GM23338 (cell line): ENCODE results near the gene FGGY. TPM values are rescaled to one million over a fixed set of nuclear protein-coding genes. Genes with fewer than 3 reads are reported as not detected.

Experiments used
- ATAC-seq: fragments of 200-7000 bp; cut with Tn5 transposase; 3 replicates; pipeline ENCODE4 v1.9.1; 2020
- DNase-seq: peaks from one replicate; pipeline ENCODE4 v3.0.0-alpha.2; 2015; ENCODE audit warnings: low spot score
- H2AFZ ChIP-seq: fragments of 200-600 bp; sonication (generic); 2 replicates; pipeline ENCODE4 v1.8.0; 2016; ENCODE audit warnings: antibody characterized with exemption, mild to moderate bottlenecking, moderate library complexity
- H3F3A ChIP-seq: fragments of 200-600 bp; sonication (generic); replicated peaks from 2 replicates; pipeline ENCODE4 v1.8.0; 2017; ENCODE audit warnings: antibody characterized with exemption, mixed run types, low read depth
- H3K27ac ChIP-seq: fragments of 200-600 bp; sonication (generic); 2 replicates; pipeline ENCODE4 v1.6.1; 2016; ENCODE audit warnings: low read depth
- H3K27me3 ChIP-seq: fragments of 200-600 bp; sonication (generic); 2 replicates; pipeline ENCODE4 v1.8.0; 2016; ENCODE audit warnings: mild to moderate bottlenecking, mixed run types, moderate library complexity; ENCODE audit not compliant: insufficient read depth
- H3K36me3 ChIP-seq: fragments of 200-600 bp; sonication (generic); 2 replicates; pipeline ENCODE4 v1.8.0; 2016; ENCODE audit warnings: mild to moderate bottlenecking; ENCODE audit not compliant: insufficient read depth
- H3K4me1 ChIP-seq: fragments of 200-600 bp; sonication (generic); 2 replicates; pipeline ENCODE4 v1.8.0; 2016; ENCODE audit warnings: mild to moderate bottlenecking, moderate library complexity; ENCODE audit not compliant: insufficient read depth
- H3K4me2 ChIP-seq: fragments of 200-600 bp; sonication (generic); 2 replicates; pipeline ENCODE4 v1.7.1; 2017; ENCODE audit warnings: mixed run types
- H3K4me3 ChIP-seq: fragments of 200-600 bp; sonication (generic); 2 replicates; pipeline ENCODE4 v1.6.1; 2016; ENCODE audit warnings: mixed run types
- H3K79me2 ChIP-seq: fragments of 200-600 bp; sonication (generic); replicated peaks from 2 replicates; pipeline ENCODE4 v1.8.0; 2017; ENCODE audit warnings: mild to moderate bottlenecking; ENCODE audit not compliant: insufficient read depth
- H3K9me2 ChIP-seq: fragments of 200-600 bp; sonication (generic); 2 replicates; pipeline ENCODE4 v1.8.0; 2017; ENCODE audit not compliant: insufficient read depth
- H4K20me1 ChIP-seq: fragments of 200-600 bp; sonication (generic); replicated peaks from 2 replicates; pipeline ENCODE4 v1.8.0; 2017; ENCODE audit warnings: mild to moderate bottlenecking; ENCODE audit not compliant: insufficient read depth
- H3K27ac Mint-ChIP-seq: 2 replicates; pipeline ENCODE4 v1.8.0; 2020; ENCODE audit warnings: inconsistent platforms, mild to moderate bottlenecking, moderate library complexity, mixed read lengths
- H3K27me3 Mint-ChIP-seq: 3 replicates; pipeline ENCODE4 v1.8.0; 2022; ENCODE audit warnings: low read depth, mild to moderate bottlenecking, moderate library complexity, mixed read lengths, inconsistent platforms; ENCODE audit not compliant: insufficient read depth, poor library complexity
- H3K36me3 Mint-ChIP-seq: 3 replicates; pipeline ENCODE4 v1.8.0; 2021; ENCODE audit warnings: low read depth, mild to moderate bottlenecking, inconsistent platforms, moderate library complexity, mixed read lengths
- H3K4me1 Mint-ChIP-seq: 3 replicates; pipeline ENCODE4 v1.8.0; 2020; ENCODE audit warnings: mild to moderate bottlenecking, inconsistent platforms, mixed read lengths
- H3K4me3 Mint-ChIP-seq: 3 replicates; pipeline ENCODE4 v1.8.0; 2021; ENCODE audit warnings: moderate library complexity, mild to moderate bottlenecking, inconsistent platforms, mixed read lengths
- H3K9me3 Mint-ChIP-seq: 3 replicates; pipeline ENCODE4 v1.8.0; 2020; ENCODE audit warnings: moderate library complexity, mild to moderate bottlenecking, inconsistent platforms, mixed read lengths
- CREB1 ChIP-seq: fragments of 250-450 bp; sonication (Bioruptor Pico); IDR thresholded peaks from 2 replicates; pipeline ENCODE4 v1.5.0; 2020; ENCODE audit warnings: low read depth, mild to moderate bottlenecking, moderate library complexity
- REST ChIP-seq: IDR thresholded peaks from one replicate; pipeline ENCODE4 v1.6.1; 2018; ENCODE audit warnings: antibody characterized with exemption; ENCODE audit not compliant: unreplicated experiment
- STAT1 ChIP-seq: IDR thresholded peaks from one replicate; pipeline ENCODE4 v1.6.1; 2016; ENCODE audit warnings: antibody characterized with exemption; ENCODE audit not compliant: unreplicated experiment
- ZNF114 ChIP-seq: fragments of 250-450 bp; sonication (Bioruptor Pico); IDR thresholded peaks from 2 replicates; pipeline ENCODE4 v1.5.0; 2020; ENCODE audit warnings: mild to moderate bottlenecking, moderate library complexity
- ZNF331 ChIP-seq: fragments of 250-450 bp; sonication (Bioruptor Pico); IDR thresholded peaks from 2 replicates; pipeline ENCODE4 v1.5.0; 2020; ENCODE audit warnings: low read depth, mild to moderate bottlenecking, moderate library complexity
- ZNF462 ChIP-seq: fragments of 250-450 bp; sonication (Bioruptor Pico); IDR thresholded peaks from 2 replicates; pipeline ENCODE4 v1.5.0; 2020; ENCODE audit warnings: mild to moderate bottlenecking, moderate library complexity
- polyA plus RNA-seq: library from polyadenylated mRNA; unstranded; fragments of >200 nt; fragmentation: Nextera tagmentation; extraction: Ambion mirVana; gene quantifications from 2 replicates; pipeline ENCODE4 v1.2.1, GENCODE V29; 2016
- total RNA-seq: library from RNA; depleted of rRNA; stranded (reverse); fragments of >200 nt; shearing (Covaris generic); gene quantifications from 2 replicates; pipeline ENCODE4 v1.2.3, GENCODE V29; 2014

The FGGY gene
- total and polyA plus RNA-seq, 2 experiments from 2014 or later, result 10.9 to 21.4 TPM

GRCh38 chr1:59310549-59311250, 13.8 kb downstream of the FGGY start (continued):
- TF ChIP-seq ZNF462 (CRISPR knock-in tag) (no peak), ZNF331 (no peak), ZNF114 (CRISPR knock-in tag) (no peak), CREB1 (no peak), STAT1 (no peak)

GRCh38 chr1:59314776-59315528, 18.1 kb downstream of the FGGY start:
- DNase-seq (no peak), ATAC-seq (no peak)
- H3K9me2 ChIP-seq, result peaks cover 5% of the 10 kb centered on the region; the same call in 1 of the 2 replicates
- no peak overlapping the region for H3K4me2 ChIP-seq
- no peaks in the 10 kb centered on the region; the same call in 2 of the 3 replicates for H3K9me3 Mint-ChIP-seq
- H3K4me1 Mint-ChIP-seq, result peaks cover 21% of the 10 kb centered on the region
- no peaks in the 10 kb centered on the region for H4K20me1 ChIP-seq
- peaks cover 12% of the 10 kb centered on the region; the same call in 2 of the 3 replicates for H3K36me3 Mint-ChIP-seq
- H3K27ac ChIP-seq, result no peak overlapping the region
- peaks cover 3% of the 10 kb centered on the region for H3K27me3 Mint-ChIP-seq
- no peaks in the 10 kb centered on the region for H3F3A ChIP-seq
- H3K79me2 ChIP-seq, result peaks cover 10% of the 10 kb centered on the region; the same call in 1 of the 2 replicates
- H3K27me3 ChIP-seq, result no peaks in the 10 kb centered on the region
- H3K4me3 ChIP-seq, result no peak overlapping the region
- H2AFZ ChIP-seq, result no peak overlapping the region
- H3K4me1 ChIP-seq, result peaks cover 18% of the 10 kb centered on the region
- H3K4me3 Mint-ChIP-seq, result no peak overlapping the region
- H3K36me3 ChIP-seq, result no peaks in the 10 kb centered on the region
- H3K27ac Mint-ChIP-seq, result no peak overlapping the region
- no peak for TF ChIP-seq REST
- no peak for TF ChIP-seq ZNF114 (CRISPR knock-in tag)
